ENCODE data around the gene CYP19A1. TPM values are rescaled to one million over a fixed set of nuclear protein-coding genes. Genes with fewer than 3 reads are reported as not detected.

Gene CYP19A1
- total RNA-seq, 1 donor from 2014 or later, result 0.07 TPM

DNA sequence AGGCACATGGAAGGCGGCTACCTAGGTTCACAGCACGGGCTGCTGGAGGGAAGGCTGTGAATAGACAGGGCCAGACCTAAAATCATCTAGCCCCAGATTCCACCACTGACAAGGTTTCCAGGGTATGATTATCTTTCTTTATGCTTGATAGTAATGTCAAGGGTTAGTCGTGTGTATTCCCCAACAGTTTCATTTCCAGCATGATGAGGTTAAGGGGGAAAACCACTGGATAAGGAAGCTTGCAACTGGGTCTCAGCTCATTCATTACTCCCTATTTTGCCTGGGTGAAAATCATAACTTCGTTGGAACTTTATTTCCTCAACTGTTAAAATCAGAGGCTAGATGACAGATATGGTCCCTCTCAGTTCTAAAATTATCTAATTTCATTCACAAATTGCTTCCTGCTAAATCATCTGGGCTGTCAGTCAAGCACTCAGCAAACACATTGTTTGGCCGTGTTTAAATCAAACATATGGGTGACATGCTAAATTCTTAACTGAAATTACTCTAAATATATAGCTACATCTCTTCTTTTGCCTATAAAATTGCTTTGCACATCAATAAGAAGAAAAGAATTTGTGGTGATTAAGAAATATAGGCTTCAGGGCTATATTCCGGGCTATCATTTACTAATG, 111.7 kb downstream of the CYP19A1 start:
- ChIA-PET POLR2A (no interaction called here), CTCF (no interaction called here)
- Mint-ChIP-seq H3K4me3 (no peak overlapping the region), H3K27me3 (peaks cover 5% of the 10 kb centered on the region), H3K9me3 (no peaks in the 10 kb centered on the region), H3K36me3 (ENCODE audit: low read depth) (no peaks in the 10 kb centered on the region), H3K4me1 (peaks cover 3% of the 10 kb centered on the region), H3K27ac (no peak overlapping the region)
- TF ChIP-seq, protein P1, sequence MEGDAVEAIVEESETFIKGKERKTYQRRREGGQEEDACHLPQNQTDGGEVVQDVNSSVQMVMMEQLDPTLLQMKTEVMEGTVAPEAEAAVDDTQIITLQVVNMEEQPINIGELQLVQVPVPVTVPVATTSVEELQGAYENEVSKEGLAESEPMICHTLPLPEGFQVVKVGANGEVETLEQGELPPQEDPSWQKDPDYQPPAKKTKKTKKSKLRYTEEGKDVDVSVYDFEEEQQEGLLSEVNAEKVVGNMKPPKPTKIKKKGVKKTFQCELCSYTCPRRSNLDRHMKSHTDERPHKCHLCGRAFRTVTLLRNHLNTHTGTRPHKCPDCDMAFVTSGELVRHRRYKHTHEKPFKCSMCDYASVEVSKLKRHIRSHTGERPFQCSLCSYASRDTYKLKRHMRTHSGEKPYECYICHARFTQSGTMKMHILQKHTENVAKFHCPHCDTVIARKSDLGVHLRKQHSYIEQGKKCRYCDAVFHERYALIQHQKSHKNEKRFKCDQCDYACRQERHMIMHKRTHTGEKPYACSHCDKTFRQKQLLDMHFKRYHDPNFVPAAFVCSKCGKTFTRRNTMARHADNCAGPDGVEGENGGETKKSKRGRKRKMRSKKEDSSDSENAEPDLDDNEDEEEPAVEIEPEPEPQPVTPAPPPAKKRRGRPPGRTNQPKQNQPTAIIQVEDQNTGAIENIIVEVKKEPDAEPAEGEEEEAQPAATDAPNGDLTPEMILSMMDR (IDR thresholded peaks at IDR 0.05), result no peak
- no peak for DNase-seq
- no peak for ATAC-seq (ENCODE audit: low read depth)
- intact Hi-C loops (cut with micrococcal nuclease), result no loop called here

- DNase-seq, result no peak
- no peak overlapping the region for H3K4me3 Mint-ChIP-seq
- no peak overlapping the region for H3K27ac Mint-ChIP-seq
- peaks cover 3% of the 10 kb centered on the region for H3K4me1 Mint-ChIP-seq
- H3K36me3 Mint-ChIP-seq (ENCODE audit: low read depth), result no peaks in the 10 kb centered on the region
- no peaks in the 10 kb centered on the region for H3K9me3 Mint-ChIP-seq
- CTCF ChIA-PET, result no interaction called here
- ATAC-seq (ENCODE audit: low read depth), result no peak
- H3K27me3 Mint-ChIP-seq, result peaks cover 7% of the 10 kb centered on the region
- intact Hi-C loops (cut with micrococcal nuclease), result no loop called here
- TF ChIP-seq, protein P1 (IDR thresholded peaks at IDR 0.05), result no peak
- POLR2A ChIA-PET, result no interaction called here
Observed at GRCh38 chr15:51224428-51224827, 114.0 kb downstream of the CYP19A1 start.

DNA sequence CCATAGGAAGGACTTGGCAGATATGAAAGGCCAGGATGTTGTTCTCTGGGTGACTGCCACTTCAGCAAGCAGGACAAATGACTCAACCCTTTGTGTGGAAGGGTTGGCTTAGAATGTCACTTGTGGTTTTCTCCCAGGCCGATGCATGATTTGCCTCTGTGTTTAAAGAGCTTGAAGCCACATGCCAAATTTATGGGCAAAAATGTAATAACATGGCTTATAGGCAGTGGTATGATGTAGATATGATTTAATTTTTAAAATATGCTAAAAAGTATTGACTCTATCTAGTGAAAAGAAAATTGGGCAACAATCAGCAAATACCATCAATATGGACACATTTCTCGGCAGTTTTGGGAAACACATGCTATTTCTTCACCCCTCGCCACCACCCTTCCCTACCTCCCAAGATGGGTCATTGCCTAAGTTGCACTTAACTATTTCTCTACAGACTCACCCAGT, 114.6 kb downstream of the CYP19A1 start:
- ChIA-PET POLR2A (no interaction called here), CTCF (no interaction called here)
- no peak overlapping the region for H3K27ac Mint-ChIP-seq
- TF ChIP-seq, protein P1 (IDR thresholded peaks at IDR 0.05), result no peak
- peaks cover 3% of the 10 kb centered on the region for H3K4me1 Mint-ChIP-seq
- H3K36me3 Mint-ChIP-seq (ENCODE audit: low read depth), result no peaks in the 10 kb centered on the region
- ATAC-seq (ENCODE audit: low read depth), result no peak
- no peak overlapping the region for H3K4me3 Mint-ChIP-seq
- H3K9me3 Mint-ChIP-seq, result no peaks in the 10 kb centered on the region
- H3K27me3 Mint-ChIP-seq, result peaks cover 7% of the 10 kb centered on the region
- intact Hi-C loops (cut with micrococcal nuclease), result no loop called here
- DNase-seq, result no peak

DNA sequence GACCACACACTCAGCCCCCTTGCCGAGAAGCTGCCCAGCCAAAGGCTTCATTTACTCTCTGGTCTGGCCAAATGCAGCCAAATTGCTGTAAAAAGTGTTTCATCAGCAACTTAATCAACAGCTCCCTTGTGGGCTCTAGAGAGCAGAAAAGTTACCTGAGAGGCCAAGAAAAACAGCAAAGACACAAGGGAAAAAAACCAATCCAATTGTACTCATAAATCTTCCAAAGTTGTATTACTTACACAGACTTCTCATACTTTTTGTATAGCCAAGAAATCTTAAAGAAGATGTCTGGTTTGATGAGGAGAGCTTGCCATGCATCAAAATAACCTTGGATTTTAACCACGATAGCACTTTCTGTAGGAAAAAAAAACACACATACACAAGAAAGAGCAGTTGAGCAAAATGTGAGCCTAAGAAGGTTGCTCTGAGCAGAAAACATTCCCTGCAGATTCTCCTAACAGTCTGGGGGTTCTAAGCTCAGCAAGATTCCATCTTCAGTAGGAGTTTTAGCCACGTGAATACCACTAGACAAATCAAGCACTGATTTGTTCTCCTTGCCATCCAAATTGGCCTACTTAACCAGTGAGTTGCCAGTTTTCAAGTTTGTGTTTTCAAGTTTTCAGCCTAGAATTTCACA, 120.0 kb downstream of the CYP19A1 start:
- Mint-ChIP-seq H3K27me3 (peaks cover 4% of the 10 kb centered on the region), H3K4me3 (no peak overlapping the region), H3K4me1 (no peaks in the 10 kb centered on the region), H3K36me3 (ENCODE audit: low read depth) (no peaks in the 10 kb centered on the region), H3K27ac (no peak overlapping the region), H3K9me3 (no peaks in the 10 kb centered on the region)
- ATAC-seq (ENCODE audit: low read depth), result no peak
- ChIA-PET CTCF (no interaction called here), POLR2A (no interaction called here)
- intact Hi-C loops (cut with micrococcal nuclease), result no loop called here
- TF ChIP-seq, protein P1 (IDR thresholded peaks at IDR 0.05), result no peak
- DNase-seq, result no peak

- Mint-ChIP-seq H3K4me1 (no peaks in the 10 kb centered on the region), H3K27me3 (peaks cover 7% of the 10 kb centered on the region), H3K27ac (no peak overlapping the region), H3K4me3 (no peak overlapping the region), H3K36me3 (ENCODE audit: low read depth) (no peaks in the 10 kb centered on the region), H3K9me3 (no peaks in the 10 kb centered on the region)
- CTCF ChIA-PET, result no interaction called here
- no peak for DNase-seq
- ATAC-seq (ENCODE audit: low read depth), result no peak
- POLR2A ChIA-PET, result no interaction called here
- TF ChIP-seq, protein P1 (IDR thresholded peaks at IDR 0.05), result no peak
- intact Hi-C loops (cut with micrococcal nuclease), result no loop called here
Observed at GRCh38 chr15:51212909-51213308, 125.5 kb downstream of the CYP19A1 start.

Data from activated B cell treated with CpG ODN at 0.5 μM for 24 hours (primary cell).